Activated CD4-positive, alpha-beta T cell treated with anti-CD3 and anti-CD28 coated beads for 36 hours (primary cell): ENCODE results near the gene ZFC3H1. TPM values are rescaled to one million over a fixed set of nuclear protein-coding genes. Genes with fewer than 3 reads are reported as not detected.

Source experiments
- ATAC-seq: fragments of 200-7000 bp; cut with Tn5 transposase; one replicate; pipeline ENCODE4 v1.10.0; 2021; ENCODE audit warnings: mild to moderate bottlenecking, moderate library complexity
- CTCF ChIA-PET: fragments of 350-600 bp; sonication (Branson Sonifier 250); formaldehyde crosslinking; loops from one replicate; lab custom pipeline; 2021; ENCODE audit warnings: antibody characterized with exemption; lab: Charles Lee
- POLR2A ChIA-PET: fragments of 350-600 bp; sonication (Branson Sonifier 250); formaldehyde crosslinking; loops from one replicate; lab custom pipeline; 2021; ENCODE audit warnings: antibody characterized with exemption, inconsistent platforms; lab: Charles Lee
- DNase-seq: peaks from one replicate; pipeline ENCODE4 v3.0.0-alpha.2; 2020
- H3K27ac Mint-ChIP-seq: one replicate; pipeline ENCODE4 v1.8.0; 2021; ENCODE audit warnings: mixed read lengths
- H3K27me3 Mint-ChIP-seq: one replicate; pipeline ENCODE4 v1.8.0; 2021; ENCODE audit warnings: mixed read lengths
- H3K36me3 Mint-ChIP-seq: one replicate; pipeline ENCODE4 v1.8.0; 2021; ENCODE audit warnings: low read depth, mixed read lengths
- H3K4me1 Mint-ChIP-seq: one replicate; pipeline ENCODE4 v1.8.0; 2021; ENCODE audit warnings: mixed read lengths
- H3K4me3 Mint-ChIP-seq: one replicate; pipeline ENCODE4 v1.8.0; 2021; ENCODE audit warnings: mild to moderate bottlenecking, moderate library complexity, mixed read lengths
- H3K9me3 Mint-ChIP-seq: one replicate; pipeline ENCODE4 v1.8.0; 2021; ENCODE audit warnings: low read depth, mixed read lengths
- intact Hi-C, 2 experiments: fragments of 100-400 bp; cut with DNase I in 1 of 2; cut with micrococcal nuclease in 1 of 2; formaldehyde crosslinking; loops; one replicate each; pipeline versions ENCODE4 v1.14.2 to v1.15.1; 2022 to 2024; cut with DNase I, micrococcal nuclease
- total RNA-seq, 2 experiments: library from RNA; stranded (reverse); gene quantifications; one replicate each; pipeline ENCODE4 v1.2.3, GENCODE V29; 2021

Gene ZFC3H1
- total RNA-seq, 2 experiments from 2014 or later: 57.1 to 71.5 TPM

DNA sequence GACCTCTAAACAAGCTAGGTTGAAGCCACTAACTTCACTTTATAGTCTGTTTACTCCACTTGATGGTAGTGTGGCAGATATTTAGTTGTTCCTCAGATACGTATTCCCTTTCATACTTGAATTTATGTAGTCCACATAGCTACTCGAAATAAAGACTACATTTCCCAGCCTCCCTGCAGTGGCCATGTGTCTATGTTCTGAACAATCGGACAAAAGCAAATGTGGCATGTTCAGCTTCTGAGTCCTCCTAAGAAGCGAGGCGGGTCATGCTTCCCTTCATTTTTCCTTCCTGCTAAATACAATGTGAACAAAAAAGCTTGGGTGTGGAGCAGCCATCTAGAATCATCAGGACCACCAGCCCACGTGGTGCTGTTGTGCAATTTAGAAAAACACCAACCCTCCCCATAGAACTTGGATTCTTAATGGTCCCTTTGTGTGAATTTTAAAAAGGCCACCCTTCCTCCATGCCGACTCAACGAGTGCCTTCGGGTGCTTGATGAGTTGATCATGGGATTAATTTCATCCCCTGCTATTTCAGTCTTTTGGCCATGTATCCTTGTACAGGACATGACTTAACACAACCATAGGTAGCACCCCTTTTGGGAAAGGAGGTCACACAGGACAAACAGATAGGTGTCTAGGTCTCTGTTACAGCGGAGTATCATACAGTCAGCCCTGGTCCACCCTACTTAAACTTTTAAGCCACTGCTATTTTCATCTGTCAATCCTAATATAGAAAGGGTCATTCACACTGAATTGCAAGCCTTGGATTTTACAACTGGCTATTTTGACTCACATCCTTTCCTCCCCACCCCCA is 60.7 kb downstream of the ZFC3H1 start:
- no peak for ATAC-seq
- DNase-seq: no peak
- H3K27me3 Mint-ChIP-seq: no peaks in the 10 kb centered on the region
- H3K9me3 Mint-ChIP-seq: peaks cover 6% of the 10 kb centered on the region
- peaks cover 16% of the 10 kb centered on the region for H3K36me3 Mint-ChIP-seq
- intact Hi-C loops: no loop called here
- no peaks in the 10 kb centered on the region for H3K4me1 Mint-ChIP-seq
- no peak overlapping the region for H3K27ac Mint-ChIP-seq
- H3K4me3 Mint-ChIP-seq: no peak overlapping the region
- ChIA-PET CTCF (interaction anchor here (0.6 to 1.1 kb wide), 2 partner anchors 100 to 144 kb away, joined by 3 to 5 read pairs; no protein-coding TSS in a partner anchor), POLR2A (no interaction called here)

DNA sequence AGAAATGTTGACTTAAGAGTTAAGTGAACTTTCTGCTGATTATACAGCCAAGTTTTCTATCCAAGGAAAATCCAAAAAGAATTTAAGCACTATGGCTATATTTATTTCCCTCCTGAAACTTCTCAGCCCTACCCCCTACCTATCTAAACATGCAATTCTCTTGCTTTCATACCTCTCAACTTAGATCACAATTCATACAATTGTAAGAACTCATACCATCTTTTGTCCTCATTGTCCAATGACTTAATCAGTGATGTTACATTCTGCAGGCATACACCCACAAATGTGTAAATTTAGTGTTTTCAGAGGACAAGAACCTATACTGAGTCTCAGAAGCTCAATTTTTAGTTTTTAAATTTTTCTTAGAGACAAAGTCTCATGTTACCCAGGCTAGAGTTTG is 62.1 kb downstream of the ZFC3H1 start:
- Mint-ChIP-seq H3K27me3 (no peaks in the 10 kb centered on the region), H3K36me3 (peaks cover 3% of the 10 kb centered on the region), H3K27ac (no peak overlapping the region), H3K9me3 (peaks cover 6% of the 10 kb centered on the region), H3K4me3 (no peak overlapping the region), H3K4me1 (no peaks in the 10 kb centered on the region)
- DNase-seq (no peak), ATAC-seq (no peak)
- intact Hi-C loops: no loop called here
- ChIA-PET POLR2A (no interaction called here), CTCF (no interaction called here)

DNA sequence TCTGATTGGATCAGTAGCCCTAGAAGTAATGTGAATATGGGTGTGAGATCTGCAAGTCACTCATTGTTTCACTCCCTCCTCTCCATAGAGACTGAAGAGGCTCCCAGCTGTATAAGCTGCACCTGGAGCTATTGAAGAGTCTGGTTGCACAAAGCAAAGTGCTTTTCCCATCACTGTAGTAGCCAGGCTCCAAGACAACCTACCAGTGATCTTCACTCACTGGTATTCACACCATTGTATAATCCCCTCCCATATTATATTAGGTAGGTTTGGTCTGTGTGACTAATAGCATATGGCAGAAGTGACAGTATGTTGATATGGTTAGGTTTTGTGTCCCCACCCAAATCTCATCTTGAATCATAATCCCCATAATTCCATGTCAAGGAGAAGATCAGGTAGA is 64.4 kb downstream of the ZFC3H1 start:
- intact Hi-C loops: no loop called here
- DNase-seq: no peak
- Mint-ChIP-seq H3K27me3 (peaks cover 2% of the 10 kb centered on the region), H3K36me3 (no peaks in the 10 kb centered on the region), H3K4me1 (no peaks in the 10 kb centered on the region), H3K4me3 (no peak overlapping the region), H3K9me3 (peaks cover 6% of the 10 kb centered on the region), H3K27ac (no peak overlapping the region)
- POLR2A ChIA-PET: no interaction called here
- ATAC-seq: no peak
- CTCF ChIA-PET: interaction anchor here (1.8 kb wide), 1 partner anchor 38 kb away, joined by 6 read pairs; no protein-coding TSS in a partner anchor

DNA sequence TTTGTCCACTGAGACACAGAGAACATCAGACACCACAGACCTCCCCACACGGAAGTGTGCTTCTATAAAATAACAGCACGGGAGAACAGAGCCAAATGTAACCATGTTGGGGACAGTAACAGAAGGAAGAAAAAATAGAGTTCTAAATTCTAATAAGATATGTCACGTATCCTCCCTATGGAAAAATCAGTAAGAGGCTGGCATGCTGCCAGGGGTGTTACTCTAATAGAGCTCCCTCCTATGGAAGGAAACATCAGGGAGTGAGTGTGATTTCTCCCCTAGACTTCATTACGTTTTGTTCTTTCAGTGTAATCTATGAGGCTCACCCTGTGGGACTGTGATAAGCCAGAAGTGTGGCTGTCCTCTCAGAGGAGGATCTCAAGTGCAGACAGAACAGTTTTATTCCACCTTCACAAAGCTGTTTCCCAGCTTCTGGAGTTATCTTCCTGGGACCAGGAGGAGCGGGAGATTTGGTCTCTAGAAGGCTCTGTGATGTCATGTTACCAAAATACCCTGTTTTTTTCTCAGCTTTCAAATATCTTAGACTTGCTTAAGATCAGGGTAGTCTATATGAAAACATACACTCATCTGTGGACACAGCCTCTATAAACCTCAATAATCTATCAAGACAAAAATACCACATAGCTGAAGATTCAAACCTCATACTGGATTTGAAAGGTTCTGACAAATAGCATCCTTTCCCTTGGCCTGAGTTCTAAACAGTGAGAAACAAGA is 69.3 kb downstream of the ZFC3H1 start:
- no peaks in the 10 kb centered on the region for H3K36me3 Mint-ChIP-seq
- ATAC-seq (no peak), DNase-seq (no peak)
- H3K27ac Mint-ChIP-seq: no peak overlapping the region
- ChIA-PET POLR2A (no interaction called here), CTCF (interaction anchor here (0.6 to 2.1 kb wide), 5 partner anchors 9 to 202 kb away, joined by 3 to 9 read pairs (median 3); no protein-coding TSS in a partner anchor)
- peaks cover under 1% of the 10 kb centered on the region for H3K9me3 Mint-ChIP-seq
- H3K27me3 Mint-ChIP-seq: peaks cover 21% of the 10 kb centered on the region
- intact Hi-C loops: no loop called here
- H3K4me1 Mint-ChIP-seq: no peaks in the 10 kb centered on the region
- no peak overlapping the region for H3K4me3 Mint-ChIP-seq

DNA sequence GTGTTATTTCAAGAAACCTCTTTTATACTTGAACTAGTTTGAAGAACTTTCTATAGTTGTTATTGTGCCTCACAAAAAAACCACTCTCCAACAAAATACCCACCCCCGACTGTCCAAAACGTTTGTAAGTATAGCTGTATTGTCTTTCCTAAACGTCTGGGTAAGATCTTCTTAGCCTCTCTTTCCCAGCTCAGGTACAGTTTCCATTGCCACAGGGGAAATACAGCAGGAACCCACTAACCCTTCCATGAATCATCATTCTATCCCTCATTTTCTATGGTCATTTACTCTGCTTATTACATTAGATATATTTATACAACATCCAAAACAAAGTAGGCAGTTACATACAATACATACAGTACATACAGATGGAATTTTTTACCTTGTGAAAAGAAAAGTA is 70.8 kb downstream of the ZFC3H1 start:
- Mint-ChIP-seq H3K36me3 (no peaks in the 10 kb centered on the region), H3K27me3 (peaks cover 22% of the 10 kb centered on the region), H3K9me3 (no peaks in the 10 kb centered on the region), H3K4me1 (no peaks in the 10 kb centered on the region), H3K4me3 (no peak overlapping the region), H3K27ac (no peak overlapping the region)
- CTCF ChIA-PET: interaction anchor here (1.2 kb wide), 1 partner anchor 27 kb away, joined by 3 read pairs; no protein-coding TSS in a partner anchor
- intact Hi-C loops: no loop called here
- no peak for DNase-seq
- no peak for ATAC-seq
- POLR2A ChIA-PET: no interaction called here

DNA sequence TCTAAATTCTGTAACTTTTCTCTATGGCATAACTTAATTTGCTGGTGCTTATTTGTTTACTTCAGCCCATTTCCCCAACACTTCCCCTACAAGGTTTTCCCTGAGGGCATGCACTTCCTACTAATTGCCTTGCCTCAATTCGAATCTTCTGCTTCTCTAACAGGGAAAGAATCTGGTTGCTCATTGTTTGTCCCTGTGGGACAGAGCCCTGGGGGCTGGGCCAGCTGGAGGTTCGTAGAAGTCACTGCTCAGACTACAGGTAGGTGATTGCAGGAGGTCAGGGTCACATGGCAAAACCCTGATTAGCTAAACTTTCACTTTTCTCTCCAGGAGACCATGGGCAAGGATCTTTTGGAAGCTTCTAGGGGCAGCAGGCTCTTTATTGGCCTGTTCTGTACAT is 72.0 kb downstream of the ZFC3H1 start:
- no peak for DNase-seq
- POLR2A ChIA-PET: no interaction called here
- Mint-ChIP-seq H3K4me3 (no peak overlapping the region), H3K9me3 (no peaks in the 10 kb centered on the region), H3K27ac (no peak overlapping the region), H3K36me3 (no peaks in the 10 kb centered on the region), H3K4me1 (no peaks in the 10 kb centered on the region), H3K27me3 (peaks cover 26% of the 10 kb centered on the region)
- intact Hi-C loops: no loop called here
- CTCF ChIA-PET: interaction anchor here (0.7 kb wide), 1 partner anchor 13 kb away, joined by 3 read pairs; no protein-coding TSS in a partner anchor
- ATAC-seq: no peak

DNA sequence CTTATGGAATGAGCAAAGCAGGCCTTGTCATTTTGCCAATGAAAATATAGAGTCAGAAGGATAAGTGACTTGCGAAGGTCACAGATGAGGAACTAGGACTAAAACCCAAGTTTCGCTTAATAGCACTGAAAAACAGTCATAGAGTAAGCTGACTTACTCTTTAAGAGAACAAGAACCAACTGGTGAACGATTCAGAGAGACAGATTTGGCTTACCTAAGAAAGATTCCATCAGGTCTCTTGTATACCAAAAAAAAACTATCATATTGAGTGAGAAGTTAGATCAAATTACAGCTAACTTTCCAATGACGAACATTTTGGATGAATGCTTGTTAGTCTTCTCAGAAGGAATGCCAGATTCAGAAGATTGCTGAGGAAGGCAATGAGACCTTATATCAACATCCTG is 74.2 kb downstream of the ZFC3H1 start:
- no peaks in the 10 kb centered on the region for H3K9me3 Mint-ChIP-seq
- H3K4me3 Mint-ChIP-seq: no peak overlapping the region
- DNase-seq (no peak), ATAC-seq (no peak)
- ChIA-PET POLR2A (no interaction called here), CTCF (no interaction called here)
- intact Hi-C loops: no loop called here
- H3K27ac Mint-ChIP-seq: no peak overlapping the region
- no peaks in the 10 kb centered on the region for H3K36me3 Mint-ChIP-seq
- H3K4me1 Mint-ChIP-seq: no peaks in the 10 kb centered on the region
- peaks cover 24% of the 10 kb centered on the region for H3K27me3 Mint-ChIP-seq

DNA sequence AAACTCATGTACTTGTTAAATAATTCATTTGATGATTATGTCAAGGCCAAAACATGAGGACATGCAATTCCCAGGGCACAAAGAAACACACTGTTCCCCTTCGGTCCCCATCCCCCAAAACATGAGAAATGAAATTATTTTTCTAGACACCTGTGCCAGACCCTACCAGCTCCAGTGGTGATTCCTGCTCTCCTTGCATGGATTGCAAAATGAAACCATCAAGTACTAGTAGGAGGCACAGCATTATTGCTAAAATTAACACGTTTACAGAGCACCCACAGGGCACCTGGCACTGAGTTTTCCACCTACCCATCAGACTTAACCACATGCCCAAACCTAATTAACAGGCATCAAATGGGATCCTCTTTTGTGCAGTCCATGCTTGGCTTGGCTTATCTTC is 76.6 kb downstream of the ZFC3H1 start:
- Mint-ChIP-seq H3K9me3 (no peaks in the 10 kb centered on the region), H3K27me3 (peaks cover 16% of the 10 kb centered on the region), H3K4me3 (no peak overlapping the region), H3K4me1 (no peaks in the 10 kb centered on the region), H3K36me3 (no peaks in the 10 kb centered on the region), H3K27ac (no peak overlapping the region)
- intact Hi-C loops: no loop called here
- DNase-seq: no peak
- ATAC-seq: no peak
- CTCF ChIA-PET: no interaction called here
- POLR2A ChIA-PET: no interaction called here

DNA sequence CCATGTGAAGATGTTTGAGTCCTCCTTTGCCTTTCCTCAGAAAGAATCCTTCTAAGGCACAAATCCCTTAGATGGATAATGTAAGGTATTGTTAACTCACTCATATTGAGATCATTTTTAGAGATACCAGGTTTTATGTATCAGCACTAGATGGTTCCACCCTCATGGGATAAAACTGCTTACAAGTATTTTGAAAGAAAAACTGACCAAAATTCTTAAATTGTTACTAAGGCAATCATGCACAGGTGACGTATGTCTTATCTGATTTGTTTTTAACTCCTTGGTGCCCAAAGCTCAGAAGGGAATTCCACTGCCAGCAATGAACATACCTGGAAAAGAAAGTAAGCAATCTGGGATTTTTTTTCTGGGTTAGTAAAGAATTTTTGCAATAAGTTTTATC is 78.4 kb downstream of the ZFC3H1 start:
- H3K9me3 Mint-ChIP-seq: no peaks in the 10 kb centered on the region
- H3K4me3 Mint-ChIP-seq: no peak overlapping the region
- ATAC-seq (no peak), DNase-seq (no peak)
- peaks cover 9% of the 10 kb centered on the region for H3K27me3 Mint-ChIP-seq
- H3K27ac Mint-ChIP-seq: no peak overlapping the region
- no peaks in the 10 kb centered on the region for H3K36me3 Mint-ChIP-seq
- ChIA-PET POLR2A (no interaction called here), CTCF (interaction anchor here (0.6 to 1.7 kb wide), 3 partner anchors 8 to 1878 kb away, joined by 3 to 4 read pairs (median 3); no protein-coding TSS in a partner anchor)
- H3K4me1 Mint-ChIP-seq: no peaks in the 10 kb centered on the region
- intact Hi-C loops: no loop called here

DNA sequence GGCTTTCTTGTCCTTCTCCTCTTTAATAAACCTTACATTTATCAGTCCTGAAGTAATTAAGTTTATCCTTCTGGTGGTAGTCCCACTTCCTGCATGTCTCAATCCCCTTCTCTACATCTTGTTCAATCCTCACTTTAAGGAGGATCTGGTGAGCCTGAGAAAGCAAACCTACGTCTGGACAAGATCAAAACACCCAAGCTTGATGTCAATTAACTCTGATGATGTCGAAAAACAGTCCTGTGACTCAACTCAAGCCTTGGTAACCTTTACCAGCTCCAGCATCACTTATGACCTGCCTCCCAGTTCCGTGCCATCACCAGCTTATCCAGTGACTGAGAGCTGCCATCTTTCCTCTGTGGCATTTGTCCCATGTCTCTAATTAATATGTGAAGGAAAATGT is 79.3 kb downstream of the ZFC3H1 start:
- ChIA-PET POLR2A (no interaction called here), CTCF (interaction anchor here (0.6 to 1.7 kb wide), 3 partner anchors 8 to 1877 kb away, joined by 3 to 4 read pairs (median 3); no protein-coding TSS in a partner anchor)
- Mint-ChIP-seq H3K27me3 (peaks cover 5% of the 10 kb centered on the region), H3K4me1 (no peaks in the 10 kb centered on the region), H3K4me3 (no peak overlapping the region), H3K9me3 (no peaks in the 10 kb centered on the region), H3K27ac (no peak overlapping the region), H3K36me3 (no peaks in the 10 kb centered on the region)
- intact Hi-C loops: no loop called here
- DNase-seq: no peak
- no peak for ATAC-seq

DNA sequence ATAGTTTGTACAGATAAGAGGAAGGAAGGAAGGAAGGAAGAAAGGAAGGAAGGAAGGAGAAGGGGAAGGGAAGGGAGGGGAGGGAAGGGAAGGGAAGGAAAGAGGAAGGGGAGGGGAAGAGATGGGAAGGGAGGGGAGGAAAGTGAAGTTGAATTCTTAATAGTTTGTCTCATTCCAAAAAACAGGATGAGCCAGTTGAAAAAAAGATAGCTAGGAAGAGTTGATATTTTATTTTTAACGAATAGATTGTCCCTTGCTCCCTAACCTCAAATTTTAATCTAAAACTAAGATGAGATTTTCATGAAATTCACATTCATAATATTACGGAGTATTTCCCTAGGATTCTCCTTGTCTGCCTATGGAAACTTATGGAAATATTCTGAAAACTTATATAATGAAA is 80.7 kb downstream of the ZFC3H1 start:
- ATAC-seq: no peak
- ChIA-PET CTCF (no interaction called here), POLR2A (no interaction called here)
- Mint-ChIP-seq H3K36me3 (no peaks in the 10 kb centered on the region), H3K9me3 (no peaks in the 10 kb centered on the region), H3K27ac (no peak overlapping the region), H3K4me1 (no peaks in the 10 kb centered on the region), H3K4me3 (no peak overlapping the region), H3K27me3 (peaks cover 4% of the 10 kb centered on the region)
- intact Hi-C loops: no loop called here
- DNase-seq: no peak
